Measurements from ENCODE around the gene RPP25.
A peak's percentile ranks its signal among the peaks of the same experiment; 100 is the strongest.

RPP25 gene

DNA sequence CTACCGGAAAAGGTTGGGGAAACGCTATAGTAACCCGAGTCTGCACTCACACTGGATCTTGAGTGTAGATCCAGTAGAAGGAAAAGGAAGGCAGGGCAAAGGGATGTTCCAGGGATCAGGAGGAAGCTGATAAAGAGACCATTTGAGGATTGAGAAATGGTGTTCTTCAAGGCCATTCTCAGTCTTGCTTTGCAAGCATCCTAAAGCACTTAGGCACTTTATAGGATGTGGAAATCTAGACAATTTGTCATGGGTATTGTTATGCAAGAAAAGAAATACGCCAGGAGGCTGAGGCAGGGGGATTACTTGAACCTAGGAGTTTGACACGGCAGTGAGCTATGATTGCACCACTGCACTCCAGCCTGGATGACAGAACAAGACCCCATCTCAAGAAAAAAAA is 25.6 kb upstream of the RPP25 start:
- H3K27ac ChIP-seq: no peak overlapping the region

DNA sequence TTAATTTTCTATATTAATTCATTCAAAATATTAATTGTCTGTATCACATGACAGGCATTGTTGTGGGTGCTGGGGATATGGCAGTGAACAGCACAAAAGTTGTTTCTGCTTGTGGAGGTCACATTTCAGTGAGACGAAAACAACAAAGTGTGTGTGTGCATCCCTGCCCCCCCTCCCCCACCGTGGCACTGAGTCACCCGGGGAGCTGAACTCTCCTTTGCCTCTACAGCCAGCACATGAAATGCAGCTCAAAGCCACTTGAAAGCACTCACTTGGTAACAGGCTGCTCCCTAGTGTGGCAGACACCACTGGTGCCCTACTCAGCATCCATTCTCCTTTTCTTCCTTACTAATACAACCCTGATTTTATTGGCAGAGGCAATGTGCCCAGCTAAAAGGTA is 21.9 kb upstream of the RPP25 start:
- TF ChIP-seq, protein P1, sequence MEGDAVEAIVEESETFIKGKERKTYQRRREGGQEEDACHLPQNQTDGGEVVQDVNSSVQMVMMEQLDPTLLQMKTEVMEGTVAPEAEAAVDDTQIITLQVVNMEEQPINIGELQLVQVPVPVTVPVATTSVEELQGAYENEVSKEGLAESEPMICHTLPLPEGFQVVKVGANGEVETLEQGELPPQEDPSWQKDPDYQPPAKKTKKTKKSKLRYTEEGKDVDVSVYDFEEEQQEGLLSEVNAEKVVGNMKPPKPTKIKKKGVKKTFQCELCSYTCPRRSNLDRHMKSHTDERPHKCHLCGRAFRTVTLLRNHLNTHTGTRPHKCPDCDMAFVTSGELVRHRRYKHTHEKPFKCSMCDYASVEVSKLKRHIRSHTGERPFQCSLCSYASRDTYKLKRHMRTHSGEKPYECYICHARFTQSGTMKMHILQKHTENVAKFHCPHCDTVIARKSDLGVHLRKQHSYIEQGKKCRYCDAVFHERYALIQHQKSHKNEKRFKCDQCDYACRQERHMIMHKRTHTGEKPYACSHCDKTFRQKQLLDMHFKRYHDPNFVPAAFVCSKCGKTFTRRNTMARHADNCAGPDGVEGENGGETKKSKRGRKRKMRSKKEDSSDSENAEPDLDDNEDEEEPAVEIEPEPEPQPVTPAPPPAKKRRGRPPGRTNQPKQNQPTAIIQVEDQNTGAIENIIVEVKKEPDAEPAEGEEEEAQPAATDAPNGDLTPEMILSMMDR (conservative IDR thresholded peaks at IDR 0.05): no peak
- no peak overlapping the region for H3K27ac ChIP-seq

More for the DNA sequence above, 25.6 kb upstream of the RPP25 start:
- TF ChIP-seq, protein P1 (conservative IDR thresholded peaks at IDR 0.05): no peak

DNA sequence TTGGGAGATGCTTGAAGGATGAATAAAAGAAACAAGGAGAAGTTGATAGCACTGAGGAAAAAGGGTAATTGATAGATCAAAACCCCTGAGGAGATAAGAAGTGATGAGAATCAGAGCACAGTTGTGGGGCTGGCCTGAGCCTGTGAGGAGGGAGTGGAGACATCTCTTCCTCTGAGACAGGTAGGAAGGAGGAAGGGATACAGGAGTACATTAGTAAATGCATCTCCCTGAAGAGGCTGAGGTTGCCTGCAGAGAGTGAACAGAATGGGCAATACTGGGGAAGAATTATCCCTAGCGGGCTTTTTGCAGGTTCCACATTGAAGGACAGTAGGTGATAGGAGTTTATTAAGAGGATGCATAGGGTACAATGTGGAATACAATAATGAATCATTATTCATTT is 21.5 kb upstream of the RPP25 start:
- no peak overlapping the region for H3K27ac ChIP-seq
- TF ChIP-seq, protein P1 (conservative IDR thresholded peaks at IDR 0.05): no peak

DNA sequence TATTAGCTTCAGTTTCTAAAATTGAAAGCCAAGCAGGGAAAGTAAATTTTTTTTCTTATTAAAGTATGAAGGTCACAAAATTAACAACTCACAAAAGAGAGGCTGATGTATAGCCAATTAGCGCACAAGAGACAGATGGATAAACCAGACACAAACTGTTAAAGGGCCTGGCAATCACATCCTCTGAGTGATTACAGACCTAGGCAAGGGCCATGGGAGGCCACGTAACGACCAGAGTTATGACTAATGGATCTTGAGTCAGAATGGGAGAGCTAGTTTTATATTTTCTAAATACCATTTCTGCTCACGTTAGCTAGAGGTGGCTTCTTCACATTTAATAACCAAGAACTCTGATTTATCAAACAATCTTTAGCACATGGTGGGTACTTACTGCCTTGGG is 21.0 kb upstream of the RPP25 start:
- TF ChIP-seq, protein P1 (conservative IDR thresholded peaks at IDR 0.05): no peak
- no peak overlapping the region for H3K27ac ChIP-seq

DNA sequence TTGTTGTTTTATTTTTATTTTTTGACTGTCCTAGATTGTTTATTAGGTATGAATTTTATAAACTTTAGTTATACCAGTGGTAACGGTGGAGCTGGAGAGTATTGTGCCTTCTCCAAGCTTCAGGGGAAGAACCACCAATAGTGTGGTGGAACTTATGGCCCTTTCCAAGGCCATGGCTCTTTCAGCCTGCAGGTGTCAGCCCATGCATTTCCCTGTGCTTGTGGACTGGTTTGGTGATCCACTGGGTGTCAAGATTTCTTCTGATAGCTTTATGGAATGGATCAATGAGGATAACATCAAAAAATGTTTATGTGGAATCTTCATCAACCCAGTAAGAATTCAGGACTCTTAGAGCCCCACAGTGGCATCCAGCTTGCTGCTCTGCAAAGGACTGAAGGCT is 19.6 kb upstream of the RPP25 start:
- no peak overlapping the region for H3K27ac ChIP-seq
- TF ChIP-seq, protein P1 (conservative IDR thresholded peaks at IDR 0.05): peak; percentile 69

DNA sequence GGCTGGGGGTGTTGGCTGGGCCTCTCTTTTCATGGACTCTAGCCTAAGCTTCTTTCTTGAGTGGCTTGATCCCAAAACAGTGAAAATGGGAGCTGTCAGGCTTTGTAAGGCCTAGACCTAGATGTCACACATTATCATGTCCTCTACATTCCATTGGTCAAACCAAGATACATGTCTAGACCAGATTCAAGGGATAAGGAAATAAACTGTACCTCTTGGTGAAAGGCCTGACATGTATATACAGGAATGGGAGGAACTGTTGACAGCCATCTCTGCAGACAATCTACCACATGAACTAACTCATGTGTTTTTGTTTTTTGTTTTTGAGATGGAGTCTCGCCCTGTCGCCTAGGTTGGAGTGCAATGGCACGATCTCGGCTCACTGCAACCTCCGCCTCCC is 11.1 kb upstream of the RPP25 start:
- TF ChIP-seq, protein P1 (conservative IDR thresholded peaks at IDR 0.05): no peak
- H3K27ac ChIP-seq: no peak overlapping the region

DNA sequence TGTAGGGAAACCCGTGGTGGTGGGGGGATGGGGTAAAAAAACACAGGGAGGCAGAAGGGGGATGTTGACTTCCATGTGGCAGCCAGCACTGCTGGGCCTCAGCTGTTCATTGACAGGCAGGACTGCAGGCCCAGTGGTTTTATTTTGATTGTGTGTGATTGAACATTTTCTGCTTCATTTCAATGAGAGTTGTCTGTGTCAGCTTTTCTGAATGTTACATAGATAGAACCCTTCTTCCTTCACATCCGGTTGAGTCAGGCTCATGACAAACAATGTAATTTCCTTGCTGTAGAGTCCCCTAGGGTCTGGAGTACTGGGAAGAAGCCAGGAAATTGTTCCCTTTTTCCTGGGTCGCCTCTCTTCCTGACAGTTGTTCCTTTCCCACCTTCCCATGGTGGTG is 8.2 kb upstream of the RPP25 start:
- no peak overlapping the region for H3K27ac ChIP-seq
- TF ChIP-seq, protein P1 (conservative IDR thresholded peaks at IDR 0.05): no peak

DNA sequence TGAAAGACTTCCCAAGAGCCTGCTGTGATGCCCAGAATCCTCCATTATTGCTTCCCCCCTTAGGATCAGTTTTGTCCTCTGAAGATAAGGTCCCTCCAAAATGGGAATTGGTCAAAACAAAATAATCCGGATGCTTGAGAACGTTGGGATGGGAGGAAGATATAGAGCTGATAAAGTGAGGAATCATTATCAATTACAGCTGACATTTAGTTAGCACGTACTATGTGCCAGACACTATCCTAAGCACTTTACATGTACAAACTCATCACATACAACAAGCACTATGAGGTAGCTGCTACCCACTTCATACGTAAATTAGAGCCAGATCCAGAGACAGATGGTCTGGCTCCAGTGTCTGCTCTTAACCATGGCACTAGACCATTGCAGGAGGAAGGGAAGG is 6.6 kb upstream of the RPP25 start:
- TF ChIP-seq, protein P1 (conservative IDR thresholded peaks at IDR 0.05): no peak
- no peak overlapping the region for H3K27ac ChIP-seq

Data from VCaP (cell line).